Measurements from ENCODE around the gene NFIA. TPM values are rescaled to one million over a fixed set of nuclear protein-coding genes. Genes with fewer than 3 reads are reported as not detected.

The NFIA gene
- total RNA-seq, 4 donors from 2014 or later: 134 to 183 (median 148) TPM

DNA sequence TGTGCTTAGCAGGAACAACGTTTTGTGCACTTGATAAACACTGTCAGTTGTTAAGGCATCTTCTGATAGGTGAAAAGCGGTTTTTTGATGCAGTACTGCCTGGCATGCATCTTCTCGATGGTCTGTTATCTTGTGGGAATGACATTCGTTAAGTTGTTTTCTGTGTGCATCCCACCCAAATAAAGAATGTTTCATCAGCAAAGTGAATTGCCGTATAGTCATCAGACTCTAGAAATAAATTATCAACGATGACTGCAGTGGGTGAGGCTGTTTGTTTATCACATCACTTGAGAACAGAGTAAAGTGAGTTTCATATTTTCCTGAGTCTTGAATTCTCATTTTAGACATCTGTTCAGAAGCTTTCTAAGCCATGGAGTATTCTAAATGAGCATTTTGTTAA is 34.1 kb downstream of the NFIA start:
- no peak for DNase-seq (ENCODE audit: extremely low spot score)
- intact Hi-C loops (cut with DNase I): no loop called here
- Histone ChIP-seq H3K27me3 (no peaks in the 10 kb centered on the region), H3K4me1 (peaks cover 63 to 83% (median 71%) of the 10 kb centered on the region in 4 donors), H3K9me3 (no peaks in the 10 kb centered on the region), H3K4me3 (no peak overlapping the region), H3K27ac (replicated peaks in 1 of 4) (peak overlapping the region; percentile 28 to 48 (median 36)), H3K36me3 (no peaks in the 10 kb centered on the region)
- WGBS: 39% methylated on average over 6 of the region's 6 CpGs
- TF ChIP-seq EP300 (IDR thresholded peaks at IDR 0.05): no peak
- TF ChIP-seq, protein P1, sequence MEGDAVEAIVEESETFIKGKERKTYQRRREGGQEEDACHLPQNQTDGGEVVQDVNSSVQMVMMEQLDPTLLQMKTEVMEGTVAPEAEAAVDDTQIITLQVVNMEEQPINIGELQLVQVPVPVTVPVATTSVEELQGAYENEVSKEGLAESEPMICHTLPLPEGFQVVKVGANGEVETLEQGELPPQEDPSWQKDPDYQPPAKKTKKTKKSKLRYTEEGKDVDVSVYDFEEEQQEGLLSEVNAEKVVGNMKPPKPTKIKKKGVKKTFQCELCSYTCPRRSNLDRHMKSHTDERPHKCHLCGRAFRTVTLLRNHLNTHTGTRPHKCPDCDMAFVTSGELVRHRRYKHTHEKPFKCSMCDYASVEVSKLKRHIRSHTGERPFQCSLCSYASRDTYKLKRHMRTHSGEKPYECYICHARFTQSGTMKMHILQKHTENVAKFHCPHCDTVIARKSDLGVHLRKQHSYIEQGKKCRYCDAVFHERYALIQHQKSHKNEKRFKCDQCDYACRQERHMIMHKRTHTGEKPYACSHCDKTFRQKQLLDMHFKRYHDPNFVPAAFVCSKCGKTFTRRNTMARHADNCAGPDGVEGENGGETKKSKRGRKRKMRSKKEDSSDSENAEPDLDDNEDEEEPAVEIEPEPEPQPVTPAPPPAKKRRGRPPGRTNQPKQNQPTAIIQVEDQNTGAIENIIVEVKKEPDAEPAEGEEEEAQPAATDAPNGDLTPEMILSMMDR (IDR thresholded peaks at IDR 0.05): no peak
- TF ChIP-seq POLR2A (IDR thresholded peaks at IDR 0.05; ENCODE audit: low read depth): no peak
- TF ChIP-seq POLR2AphosphoS5 (IDR thresholded peaks at IDR 0.05): peak in 1 of 2 donors; percentile 27

DNA sequence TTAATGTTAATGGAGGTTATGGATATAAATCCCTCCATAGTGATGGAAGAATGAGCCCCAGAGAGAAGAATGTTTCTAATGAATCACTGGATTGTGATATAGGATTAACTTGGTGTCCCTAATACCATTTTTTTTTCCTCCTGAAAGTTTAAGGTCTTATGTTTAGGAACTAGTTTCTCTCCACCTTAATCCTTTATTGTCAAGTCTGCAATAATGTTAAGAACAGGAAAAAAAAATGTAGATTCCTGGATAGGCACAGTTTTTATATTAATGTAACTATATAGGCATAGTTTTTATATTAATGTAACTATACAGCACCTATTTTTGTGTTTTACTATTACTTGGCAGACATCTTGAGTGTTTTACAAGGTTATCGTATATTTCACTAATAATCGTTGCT is 34.9 kb downstream of the NFIA start:
- WGBS: 97% methylated on average over 2 of the region's 2 CpGs
- TF ChIP-seq POLR2AphosphoS5 (IDR thresholded peaks at IDR 0.05) (no peak), EP300 (IDR thresholded peaks at IDR 0.05) (no peak), POLR2A (IDR thresholded peaks at IDR 0.05; ENCODE audit: low read depth) (no peak)
- TF ChIP-seq, protein P1 (IDR thresholded peaks at IDR 0.05): no peak
- Histone ChIP-seq H3K36me3 (no peaks in the 10 kb centered on the region), H3K4me3 (no peak overlapping the region), H3K9me3 (no peaks in the 10 kb centered on the region), H3K27ac (replicated peaks in 1 of 4) (peak overlapping the region in 3 of 4 donors; percentile 24 to 48 (median 42)), H3K27me3 (no peaks in the 10 kb centered on the region), H3K4me1 (peaks cover 68 to 83% (median 73%) of the 10 kb centered on the region in 4 donors)
- no peak for DNase-seq (ENCODE audit: extremely low spot score)
- intact Hi-C loops (cut with DNase I): no loop called here

DNA sequence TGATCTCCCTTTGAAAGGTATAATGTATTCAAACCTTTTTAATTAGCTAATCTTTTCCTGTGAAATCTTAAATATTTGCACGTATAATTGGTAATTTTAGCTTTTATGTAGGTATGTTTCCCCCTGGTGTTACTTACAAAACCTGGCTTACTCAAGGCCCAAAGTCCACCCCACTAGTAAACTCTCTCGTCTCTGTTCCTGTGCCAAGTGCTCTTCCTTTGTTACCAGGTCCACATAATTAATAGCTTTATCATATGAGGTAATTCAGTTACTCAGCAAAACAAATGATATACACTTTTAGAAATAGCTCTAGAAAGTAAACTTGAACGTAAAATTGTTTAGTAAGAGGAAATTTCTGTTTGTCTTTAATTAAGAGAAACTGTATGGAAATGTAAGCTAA is 36.7 kb downstream of the NFIA start:
- Histone ChIP-seq H3K4me1 (peaks cover 86 to 98% (median 88%) of the 10 kb centered on the region in 4 donors), H3K9me3 (no peaks in the 10 kb centered on the region), H3K4me3 (no peak overlapping the region), H3K27ac (replicated peaks in 1 of 4) (peak overlapping the region; percentile 4 to 74 (median 18)), H3K27me3 (no peaks in the 10 kb centered on the region), H3K36me3 (no peaks in the 10 kb centered on the region)
- TF ChIP-seq, protein P1 (IDR thresholded peaks at IDR 0.05): no peak
- no peak for TF ChIP-seq POLR2A (IDR thresholded peaks at IDR 0.05; ENCODE audit: low read depth)
- no peak for TF ChIP-seq POLR2AphosphoS5 (IDR thresholded peaks at IDR 0.05)
- TF ChIP-seq EP300 (IDR thresholded peaks at IDR 0.05): no peak
- DNase-seq (ENCODE audit: extremely low spot score): no peak
- WGBS: 33% methylated on average over 3 of the region's 3 CpGs
- intact Hi-C loops (cut with DNase I): no loop called here

DNA sequence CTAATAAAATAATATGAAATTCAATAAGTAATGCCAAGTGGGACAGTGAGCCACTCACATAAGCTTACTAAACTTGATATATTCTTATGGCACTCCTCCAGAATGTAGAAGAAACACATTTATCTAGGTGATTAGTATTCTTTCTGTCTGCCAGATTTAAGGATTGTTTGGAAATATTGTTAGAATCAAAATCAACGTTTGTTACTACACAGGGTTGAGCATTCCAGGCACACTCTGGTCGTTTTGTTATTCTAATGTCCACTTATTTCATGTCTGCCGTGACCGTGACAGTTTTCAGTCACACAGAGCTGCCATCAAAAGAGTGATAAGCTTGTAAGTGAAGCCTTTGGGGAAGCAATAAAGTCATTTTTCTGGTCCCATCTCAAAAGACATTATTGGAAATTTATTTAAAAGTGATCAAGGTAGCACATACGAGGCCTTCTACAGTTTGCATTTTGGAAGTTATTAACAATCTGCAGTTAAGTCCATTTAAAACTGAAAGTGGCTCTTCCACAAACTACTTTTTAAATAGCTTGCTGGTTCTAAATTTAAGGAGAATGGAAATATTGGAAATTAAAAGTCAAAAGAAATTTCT is 38.0 kb downstream of the NFIA start:
- no peaks in the 10 kb centered on the region for H3K36me3 ChIP-seq
- WGBS: 41% methylated on average over 5 of the region's 5 CpGs
- H3K27ac ChIP-seq (replicated peaks in 1 of 4): peak overlapping the region; percentile 57 to 74 (median 58)
- H3K4me1 ChIP-seq: peaks cover 83 to 98% (median 97%) of the 10 kb centered on the region in 4 donors
- TF ChIP-seq POLR2A (IDR thresholded peaks at IDR 0.05; ENCODE audit: low read depth): no peak
- TF ChIP-seq, protein P1 (IDR thresholded peaks at IDR 0.05): no peak
- TF ChIP-seq POLR2AphosphoS5 (IDR thresholded peaks at IDR 0.05): no peak
- no peak for TF ChIP-seq EP300 (IDR thresholded peaks at IDR 0.05)
- intact Hi-C loops (cut with DNase I): loop anchor here (5.0 kb wide), 1 partner anchor 52 kb away; no protein-coding TSS in a partner anchor
- DNase-seq (ENCODE audit: extremely low spot score): no peak
- H3K27me3 ChIP-seq: no peaks in the 10 kb centered on the region
- H3K9me3 ChIP-seq: no peaks in the 10 kb centered on the region
- peak overlapping the region; percentile 20 to 42 (median 22) for H3K4me3 ChIP-seq

Measured in esophagus muscularis mucosa (tissue), 4 donors.